Breast epithelium (tissue), 4 donors: Measurements from ENCODE around the gene ACER1. TPM values are rescaled to one million over a fixed set of nuclear protein-coding genes. Genes with fewer than 3 reads are reported as not detected.

Source experiments
- DNase-seq, 2 donors: peaks; one replicate each; pipeline ENCODE4 v3.0.0-alpha.2; 2019; ENCODE audit warnings: low spot score in 2 of 2
- H3K27ac ChIP-seq, 2 donors: fragments of 200-600 bp; sonication (generic) in 1 of 2; one replicate each; pipeline ENCODE4 v1.5.1; 2016 to 2019; ENCODE audit warnings: mild to moderate bottlenecking in 1 of 2
- H3K27me3 ChIP-seq, 2 donors: fragments of 200-600 bp; sonication (generic) in 1 of 2; one replicate each; pipeline versions ENCODE4 v1.5.1 to v1.6.0; 2017 to 2019; ENCODE audit warnings: control low read depth in 1 of 2, mild to moderate bottlenecking in 1 of 2
- H3K36me3 ChIP-seq: fragments of 200-600 bp; one replicate; pipeline ENCODE4 v1.5.1; 2019
- H3K4me1 ChIP-seq, 2 donors: fragments of 200-600 bp; sonication (generic); one replicate each; pipeline ENCODE4 v1.5.1; 2016 to 2019; ENCODE audit warnings: control low read depth in 1 of 2
- H3K4me3 ChIP-seq, 3 donors: fragments of 200-600 bp; sonication (generic); 1 replicate in 2 of 3; 2 replicates in 1 of 3; pipeline ENCODE4 v1.5.1; 2016 to 2019; ENCODE audit warnings: mild to moderate bottlenecking in 3 of 3, moderate library complexity in 2 of 3
- H3K9me3 ChIP-seq, 2 donors: fragments of 200-600 bp; sonication (generic) in 1 of 2; one replicate each; pipeline ENCODE4 v1.5.1; 2016 to 2019; ENCODE audit warnings: control low read depth in 1 of 2
- CTCF ChIP-seq, 3 donors: fragments of 450-650 bp; IDR thresholded peaks; one replicate each; pipeline ENCODE4 v1.5.1; 2016 to 2017; ENCODE audit warnings: antibody characterized with exemption in 3 of 3, mild to moderate bottlenecking in 3 of 3, moderate library complexity in 3 of 3
- POLR2A ChIP-seq: fragments of 450-650 bp; IDR thresholded peaks from one replicate; pipeline ENCODE4 v1.6.1; 2016; ENCODE audit warnings: antibody characterized with exemption, mild to moderate bottlenecking, moderate library complexity
- POLR2AphosphoS5 ChIP-seq, 3 donors: sonication (generic); formaldehyde crosslinking; IDR thresholded peaks; one replicate each; pipeline ENCODE4 v1.6.1; 2017; ENCODE audit warnings: antibody characterized with exemption in 3 of 3
- intact Hi-C: fragments of 100-400 bp; cut with DNase I; formaldehyde crosslinking; loops from one replicate; pipeline ENCODE4 v1.15.1; 2023; ENCODE audit warnings: low total_unique reads
- total RNA-seq, 3 donors: library from RNA; depleted of rRNA; stranded (reverse); fragments of >200 nt; gene quantifications; one replicate each; pipeline ENCODE4 v1.1.0, GENCODE V29; 2016

ACER1 gene
- total RNA-seq, 3 donors from 2014 or later: 0.33 TPM; not detected in 2

GRCh38 chr19:6271251-6271650 is 62.2 kb downstream of the ACER1 start:
- TF ChIP-seq CTCF (IDR thresholded peaks at IDR 0.05): no peak
- no peak for TF ChIP-seq POLR2A
- no peak for TF ChIP-seq POLR2AphosphoS5 (IDR thresholded peaks at IDR 0.05)
- intact Hi-C loops: no loop called here
- peak overlapping the region; percentile 82 to 83 for H3K27ac ChIP-seq
- H3K4me3 ChIP-seq: peak overlapping the region; percentile 32 to 62 (median 40)
- no peaks in the 10 kb centered on the region for H3K9me3 ChIP-seq
- DNase-seq: no peak
- H3K36me3 ChIP-seq: no peaks in the 10 kb centered on the region
- H3K27me3 ChIP-seq: no peaks in the 10 kb centered on the region
- H3K4me1 ChIP-seq: peaks cover 19 to 35% of the 10 kb centered on the region in 2 donors

GRCh38 chr19:6270822-6271221 is 62.6 kb downstream of the ACER1 start:
- intact Hi-C loops: no loop called here
- no peak for TF ChIP-seq POLR2AphosphoS5 (IDR thresholded peaks at IDR 0.05)
- TF ChIP-seq POLR2A: no peak
- no peak for TF ChIP-seq CTCF (IDR thresholded peaks at IDR 0.05)
- Histone ChIP-seq H3K4me3 (no peak overlapping the region), H3K36me3 (no peaks in the 10 kb centered on the region), H3K27me3 (no peaks in the 10 kb centered on the region), H3K4me1 (peaks cover 18 to 35% of the 10 kb centered on the region in 2 donors), H3K9me3 (no peaks in the 10 kb centered on the region), H3K27ac (peak overlapping the region in 1 of 2 donors; percentile 83)
- DNase-seq: no peak

GRCh38 chr19:6270076-6270745 is 63.2 kb downstream of the ACER1 start:
- no peaks in the 10 kb centered on the region for H3K9me3 ChIP-seq
- no peaks in the 10 kb centered on the region for H3K27me3 ChIP-seq
- H3K27ac ChIP-seq: no peak overlapping the region
- no peak overlapping the region for H3K4me3 ChIP-seq
- intact Hi-C loops: no loop called here
- no peak for DNase-seq
- no peak for TF ChIP-seq POLR2AphosphoS5 (IDR thresholded peaks at IDR 0.05)
- peaks cover 17 to 35% of the 10 kb centered on the region in 2 donors for H3K4me1 ChIP-seq
- no peaks in the 10 kb centered on the region for H3K36me3 ChIP-seq

GRCh38 chr19:6269101-6269886 is 64.1 kb downstream of the ACER1 start:
- DNase-seq: no peak
- no peaks in the 10 kb centered on the region for H3K27me3 ChIP-seq
- no peak overlapping the region for H3K27ac ChIP-seq
- no peaks in the 10 kb centered on the region for H3K36me3 ChIP-seq
- peaks cover 8 to 28% of the 10 kb centered on the region in 2 donors for H3K4me1 ChIP-seq
- H3K9me3 ChIP-seq: no peaks in the 10 kb centered on the region
- no peak overlapping the region for H3K4me3 ChIP-seq
- TF ChIP-seq CTCF (IDR thresholded peaks at IDR 0.05) (no peak), POLR2AphosphoS5 (IDR thresholded peaks at IDR 0.05) (no peak), POLR2A (no peak)
- intact Hi-C loops: loop anchor here (5.0 kb wide), 1 partner anchor 62 kb away; no protein-coding TSS in a partner anchor

- Histone ChIP-seq H3K4me3 (no peak overlapping the region), H3K36me3 (no peaks in the 10 kb centered on the region), H3K4me1 (peaks cover 8 to 21% of the 10 kb centered on the region in 2 donors), H3K9me3 (no peaks in the 10 kb centered on the region), H3K27me3 (no peaks in the 10 kb centered on the region), H3K27ac (no peak overlapping the region)
- no peak for DNase-seq
- TF ChIP-seq POLR2AphosphoS5 (IDR thresholded peaks at IDR 0.05) (no peak), CTCF (IDR thresholded peaks at IDR 0.05) (no peak), POLR2A (no peak)
- intact Hi-C loops: loop anchor here (5.0 kb wide), 1 partner anchor 61 kb away; no protein-coding TSS in a partner anchor
These were observed 65.0 kb downstream of the ACER1 start for GRCh38 chr19:6268382-6268771.
